Testis (tissue), 3 donors: ENCODE data around the gene ADCY2. TPM values are rescaled to one million over a fixed set of nuclear protein-coding genes. Genes with fewer than 3 reads are reported as not detected.

ENCODE experiments used
- DNase-seq: peaks from one replicate; pipeline ENCODE4 v3.0.0-alpha.2; 2019
- H3K27ac ChIP-seq, 2 donors: fragments of 200-600 bp; sonication (generic); one replicate each; pipeline ENCODE4 v1.5.1; 2019
- H3K27me3 ChIP-seq: fragments of 200-600 bp; sonication (generic); one replicate; pipeline ENCODE4 v1.5.1; 2019
- H3K36me3 ChIP-seq: fragments of 200-600 bp; sonication (generic); one replicate; pipeline ENCODE4 v1.5.1; 2017; ENCODE audit warnings: low read depth; ENCODE audit errors: missing control alignments
- H3K4me1 ChIP-seq: fragments of 200-600 bp; sonication (generic); one replicate; pipeline ENCODE4 v1.5.1; 2019
- H3K4me3 ChIP-seq, 2 donors: fragments of 200-600 bp; sonication (generic); one replicate each; pipeline ENCODE4 v1.5.1; 2017 to 2019
- H3K9me3 ChIP-seq: fragments of 200-600 bp; sonication (generic); one replicate; pipeline ENCODE4 v1.5.1; 2017
- POLR2A ChIP-seq: fragments of 450-650 bp; IDR thresholded peaks from one replicate; pipeline ENCODE4 v1.6.1; 2017; ENCODE audit warnings: antibody characterized with exemption, mild to moderate bottlenecking, moderate library complexity
- WGBS, 2 donors: methylation state at CpG; one replicate each; pipeline ENCODE4 v1.1.5; 2018; 5-methylcytosine and 5-hydroxymethylcytosine counted together
- intact Hi-C: fragments of 100-400 bp; cut with DNase I; formaldehyde crosslinking; loops from one replicate; pipeline ENCODE4 v1.15.1; 2023; ENCODE audit warnings: low total_unique reads
- polyA plus RNA-seq: library from polyadenylated mRNA; stranded (reverse); fragments of 350-450 nt; fragmentation: Illumina TruSeq; extraction: RNeasy Lipid Tissue Mini Kit (QIAGEN cat#74804); gene quantifications from one replicate; pipeline ENCODE4 v1.2.3, GENCODE V29; 2014; ENCODE audit warnings: low read depth, low replicate concordance; ENCODE audit not compliant: insufficient read depth
- total RNA-seq, 2 donors: library from RNA; depleted of rRNA; stranded (reverse); fragments of >200 nt; gene quantifications; one replicate each; pipeline ENCODE4 v1.2.3, GENCODE V29; 2016
- TF ChIP-seq, protein P1 (sequence below), 3 experiments: fragments of 450-650 bp in 2 of 3; fragments of 200-600 bp in 1 of 3; sonication (generic) in 1 of 3; IDR thresholded peaks; one replicate each; pipeline ENCODE4 v1.5.1; 2016 to 2019; ENCODE audit warnings: antibody characterized with exemption in 3 of 3, mild to moderate bottlenecking in 2 of 3, moderate library complexity in 1 of 3

ADCY2 gene
- total and polyA plus RNA-seq, 3 donors from 2014 or later = 9.4 to 18.5 (median 10.5) TPM

DNA sequence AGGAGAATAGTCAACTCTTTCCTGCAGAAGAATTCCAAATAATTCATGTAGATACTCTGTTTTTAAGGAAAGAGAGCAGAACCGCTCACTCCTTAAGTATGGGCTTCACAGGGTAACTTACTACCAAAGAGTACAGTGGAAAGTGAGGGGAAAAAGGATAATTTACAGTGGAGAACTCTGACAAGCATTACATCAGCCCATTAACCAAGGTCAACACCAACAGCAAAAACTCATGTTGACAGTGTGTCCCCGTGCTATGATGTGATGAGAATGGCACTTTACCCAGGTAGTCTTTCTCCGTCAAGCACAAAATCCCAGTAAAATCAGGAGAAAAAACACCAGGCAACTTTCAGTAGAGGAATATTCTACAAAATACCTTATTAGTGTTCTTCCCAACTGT, 104.3 kb downstream of the ADCY2 start:
- WGBS, 2 donors = 90 to 95% methylated on average over 3 of the region's 3 CpGs
- Histone ChIP-seq H3K36me3 (no peaks in the 10 kb centered on the region), H3K4me1 (no peaks in the 10 kb centered on the region), H3K4me3 (no peak overlapping the region), H3K27ac (no peak overlapping the region), H3K27me3 (no peaks in the 10 kb centered on the region), H3K9me3 (no peaks in the 10 kb centered on the region)
- intact Hi-C loops = no loop called here
- no peak for TF ChIP-seq POLR2A
- TF ChIP-seq, protein P1, sequence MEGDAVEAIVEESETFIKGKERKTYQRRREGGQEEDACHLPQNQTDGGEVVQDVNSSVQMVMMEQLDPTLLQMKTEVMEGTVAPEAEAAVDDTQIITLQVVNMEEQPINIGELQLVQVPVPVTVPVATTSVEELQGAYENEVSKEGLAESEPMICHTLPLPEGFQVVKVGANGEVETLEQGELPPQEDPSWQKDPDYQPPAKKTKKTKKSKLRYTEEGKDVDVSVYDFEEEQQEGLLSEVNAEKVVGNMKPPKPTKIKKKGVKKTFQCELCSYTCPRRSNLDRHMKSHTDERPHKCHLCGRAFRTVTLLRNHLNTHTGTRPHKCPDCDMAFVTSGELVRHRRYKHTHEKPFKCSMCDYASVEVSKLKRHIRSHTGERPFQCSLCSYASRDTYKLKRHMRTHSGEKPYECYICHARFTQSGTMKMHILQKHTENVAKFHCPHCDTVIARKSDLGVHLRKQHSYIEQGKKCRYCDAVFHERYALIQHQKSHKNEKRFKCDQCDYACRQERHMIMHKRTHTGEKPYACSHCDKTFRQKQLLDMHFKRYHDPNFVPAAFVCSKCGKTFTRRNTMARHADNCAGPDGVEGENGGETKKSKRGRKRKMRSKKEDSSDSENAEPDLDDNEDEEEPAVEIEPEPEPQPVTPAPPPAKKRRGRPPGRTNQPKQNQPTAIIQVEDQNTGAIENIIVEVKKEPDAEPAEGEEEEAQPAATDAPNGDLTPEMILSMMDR (IDR thresholded peaks at IDR 0.05) = no peak
- DNase-seq = no peak

DNA sequence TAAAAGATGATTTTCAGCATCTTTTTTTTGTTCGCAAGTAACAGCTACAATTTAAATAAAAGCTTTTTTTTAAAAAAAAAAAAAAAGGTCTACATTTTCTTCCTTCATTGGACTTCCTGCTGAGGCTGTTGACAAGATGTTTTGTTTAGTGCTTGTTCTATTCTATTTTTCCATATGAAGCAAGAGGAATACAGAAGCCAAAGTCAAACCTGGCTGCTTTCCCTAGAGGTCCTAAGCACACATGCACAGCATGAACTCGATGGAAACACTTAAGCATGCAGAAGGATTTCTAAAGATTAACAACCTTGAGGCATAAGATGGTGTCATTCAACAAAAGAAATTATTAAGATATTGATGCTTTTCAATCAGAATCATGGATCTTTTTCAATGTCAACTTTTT, 105.1 kb downstream of the ADCY2 start:
- no peaks in the 10 kb centered on the region for H3K27me3 ChIP-seq
- no peak overlapping the region for H3K27ac ChIP-seq
- no peaks in the 10 kb centered on the region for H3K4me1 ChIP-seq
- no peaks in the 10 kb centered on the region for H3K9me3 ChIP-seq
- H3K36me3 ChIP-seq = no peaks in the 10 kb centered on the region
- intact Hi-C loops = no loop called here
- no peak overlapping the region for H3K4me3 ChIP-seq
- no peak for DNase-seq
- WGBS, 2 donors = 72 to 81% methylated on average over 2 of the region's 2 CpGs
- TF ChIP-seq POLR2A = no peak
- TF ChIP-seq, protein P1 (IDR thresholded peaks at IDR 0.05) = no peak

DNA sequence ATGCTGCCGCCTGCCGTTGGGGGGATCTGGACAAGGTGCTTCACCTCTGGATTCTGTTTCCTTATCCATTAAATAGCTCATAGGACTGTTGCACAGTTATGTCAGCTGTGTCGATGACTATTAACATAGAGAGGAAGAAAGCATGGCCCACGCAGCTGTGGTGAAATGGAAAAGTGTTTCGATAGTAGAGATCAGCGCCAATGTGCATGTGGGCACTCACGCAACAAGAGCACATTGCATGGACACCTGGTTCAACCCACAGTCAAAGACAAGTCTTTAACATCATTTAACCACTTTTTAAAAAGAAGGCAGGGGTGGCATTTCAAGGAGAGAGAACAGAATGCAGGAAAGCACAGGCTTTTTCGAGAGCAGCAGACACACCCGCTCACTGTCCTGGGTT, 107.6 kb downstream of the ADCY2 start:
- Histone ChIP-seq H3K4me3 (no peak overlapping the region), H3K27ac (no peak overlapping the region), H3K27me3 (no peaks in the 10 kb centered on the region), H3K36me3 (no peaks in the 10 kb centered on the region), H3K4me1 (no peaks in the 10 kb centered on the region), H3K9me3 (no peaks in the 10 kb centered on the region)
- no peak for DNase-seq
- 90 to 92% methylated on average over 9 of the region's 9 CpGs for WGBS, 2 donors
- intact Hi-C loops = no loop called here
- TF ChIP-seq, protein P1 (IDR thresholded peaks at IDR 0.05) = no peak
- TF ChIP-seq POLR2A = no peak

DNA sequence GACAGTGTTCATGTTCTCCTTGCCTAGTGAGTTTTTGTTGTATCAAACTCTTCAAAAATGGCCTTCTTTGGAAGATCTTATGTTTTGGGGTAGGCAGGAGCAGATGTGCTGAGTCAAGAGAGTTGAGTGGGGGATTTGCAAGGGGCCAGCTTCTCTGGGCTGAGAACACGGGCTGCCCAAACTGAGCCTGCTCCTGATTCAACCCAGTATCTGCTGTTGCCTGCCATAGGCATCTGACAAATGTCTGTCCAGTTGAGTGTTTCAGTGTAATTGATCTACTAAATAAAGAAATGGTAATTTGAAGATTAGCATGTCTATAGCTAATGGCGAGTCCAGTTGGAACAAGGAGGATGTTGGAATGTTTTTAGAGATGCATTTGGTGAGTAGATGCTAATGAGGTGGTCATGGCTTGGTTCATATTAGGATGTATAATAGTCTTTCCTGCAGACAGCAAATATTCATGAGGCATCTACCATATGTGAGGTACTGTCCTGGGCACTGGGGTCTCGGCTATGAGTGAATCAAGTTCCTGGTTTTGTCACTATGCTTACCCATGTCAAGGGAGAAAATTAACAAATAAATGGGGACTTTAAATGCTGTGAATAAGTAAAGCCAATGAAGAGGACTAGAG, 119.5 kb downstream of the ADCY2 start:
- intact Hi-C loops = no loop called here
- no peak for DNase-seq
- no peaks in the 10 kb centered on the region for H3K27me3 ChIP-seq
- 72 to 87% methylated on average over 3 of the region's 3 CpGs for WGBS, 2 donors
- no peak overlapping the region for H3K27ac ChIP-seq
- H3K36me3 ChIP-seq = no peaks in the 10 kb centered on the region
- TF ChIP-seq, protein P1 (IDR thresholded peaks at IDR 0.05) = no peak
- TF ChIP-seq POLR2A = no peak
- no peaks in the 10 kb centered on the region for H3K4me1 ChIP-seq
- H3K4me3 ChIP-seq = no peak overlapping the region
- H3K9me3 ChIP-seq = no peaks in the 10 kb centered on the region

DNA sequence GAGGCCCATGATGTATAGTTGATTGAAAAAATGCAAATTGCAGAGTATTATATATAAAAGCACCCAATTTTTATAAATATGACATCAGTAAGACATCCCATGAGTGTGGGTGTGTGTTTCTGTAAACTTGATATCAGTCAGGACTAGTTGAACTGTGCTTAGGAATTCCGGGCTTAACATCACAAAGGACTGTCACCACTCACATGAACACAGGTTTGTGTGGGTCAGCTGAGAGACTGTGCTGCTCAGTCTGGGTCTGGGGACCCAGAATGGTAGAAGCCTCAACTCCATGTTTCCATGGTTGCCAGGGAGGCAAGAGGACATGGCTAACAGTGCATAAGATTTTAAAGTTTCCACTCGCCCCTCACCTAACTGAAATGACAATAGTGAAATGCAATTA, 120.3 kb downstream of the ADCY2 start:
- WGBS, 2 donors = 72 to 94% methylated on average over 2 of the region's 2 CpGs
- TF ChIP-seq, protein P1 (IDR thresholded peaks at IDR 0.05) = no peak
- no peak for TF ChIP-seq POLR2A

More for the DNA sequence above, 120.3 kb downstream of the ADCY2 start:
- Histone ChIP-seq H3K9me3 (no peaks in the 10 kb centered on the region), H3K27me3 (no peaks in the 10 kb centered on the region), H3K27ac (no peak overlapping the region), H3K4me1 (no peaks in the 10 kb centered on the region), H3K4me3 (no peak overlapping the region), H3K36me3 (no peaks in the 10 kb centered on the region)
- intact Hi-C loops = no loop called here
- DNase-seq = no peak
